ENCODE results near the gene SNRNP35. TPM values are rescaled to one million over a fixed set of nuclear protein-coding genes. Genes with fewer than 3 reads are reported as not detected.
A peak's percentile ranks its signal among the peaks of the same experiment; 100 is the strongest.

SNRNP35 gene
- total and polyA plus RNA-seq, 9 of the 15 experiments (the other 6 are each of a cell fraction or from before 2014, with no cell fraction given): 17.7 to 41.0 (median 25.5) TPM

DNA sequence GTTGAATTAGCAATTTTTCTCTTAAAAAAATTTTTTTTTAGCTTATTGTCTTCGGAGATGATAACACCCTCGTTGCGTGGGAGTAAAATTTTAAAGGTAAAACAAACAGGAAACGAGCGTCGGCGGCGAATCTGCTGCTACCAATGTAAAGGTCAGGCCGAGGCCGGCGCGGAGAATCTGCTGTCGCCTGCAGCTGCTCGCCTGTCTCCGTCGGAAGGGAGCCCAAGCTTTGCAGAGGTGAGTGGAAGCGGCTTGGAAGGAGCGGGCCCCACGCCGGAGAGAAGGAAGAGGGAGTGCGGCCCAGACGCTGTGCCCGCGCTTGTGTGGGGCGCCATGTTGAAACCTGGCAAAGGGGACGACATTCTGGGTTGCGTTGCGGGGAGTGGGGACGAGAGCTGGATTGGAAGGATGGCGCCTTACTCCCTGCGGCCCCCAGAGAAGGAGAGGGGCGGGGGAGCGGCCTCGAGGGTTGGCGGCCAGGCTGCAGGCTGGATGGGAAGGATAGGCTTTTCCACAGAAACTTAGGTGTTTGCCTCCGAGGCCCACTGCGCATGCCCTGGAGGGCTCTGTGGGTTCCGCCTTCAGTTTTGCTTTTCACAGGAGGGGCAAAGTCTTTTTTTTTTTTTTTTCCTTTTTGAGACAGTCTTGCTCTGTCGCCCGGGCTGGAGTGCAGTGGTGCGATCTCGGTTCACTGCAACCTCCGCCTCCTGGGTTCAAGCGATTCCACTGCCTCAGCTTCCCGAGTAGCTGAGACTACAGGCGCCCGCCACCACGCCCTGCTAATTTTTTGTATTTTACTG lies at the start of gene SNRNP35 (continued):
- TF ChIP-seq, protein P1, sequence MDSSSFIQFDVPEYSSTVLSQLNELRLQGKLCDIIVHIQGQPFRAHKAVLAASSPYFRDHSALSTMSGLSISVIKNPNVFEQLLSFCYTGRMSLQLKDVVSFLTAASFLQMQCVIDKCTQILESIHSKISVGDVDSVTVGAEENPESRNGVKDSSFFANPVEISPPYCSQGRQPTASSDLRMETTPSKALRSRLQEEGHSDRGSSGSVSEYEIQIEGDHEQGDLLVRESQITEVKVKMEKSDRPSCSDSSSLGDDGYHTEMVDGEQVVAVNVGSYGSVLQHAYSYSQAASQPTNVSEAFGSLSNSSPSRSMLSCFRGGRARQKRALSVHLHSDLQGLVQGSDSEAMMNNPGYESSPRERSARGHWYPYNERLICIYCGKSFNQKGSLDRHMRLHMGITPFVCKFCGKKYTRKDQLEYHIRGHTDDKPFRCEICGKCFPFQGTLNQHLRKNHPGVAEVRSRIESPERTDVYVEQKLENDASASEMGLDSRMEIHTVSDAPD (CRISPR knock-in tag; IDR thresholded peaks at IDR 0.05): no peak
- TF ChIP-seq SRF (CRISPR knock-in tag; IDR thresholded peaks at IDR 0.05) (no peak), NR1H2 (CRISPR knock-in tag; IDR thresholded peaks at IDR 0.05) (no peak), ZFPM2 (CRISPR knock-in tag; IDR thresholded peaks at IDR 0.05) (no peak), HMG20B (CRISPR knock-in tag; IDR thresholded peaks at IDR 0.05) (no peak), ESRRA (IDR thresholded peaks at IDR 0.05; ENCODE audit: borderline replicate concordance, low read depth) (peak; percentile 32; the same call in 1 of the 2 replicates), NBN (IDR thresholded peaks at IDR 0.05; ENCODE audit: low read depth) (peak; percentile 43), BRD4 (IDR thresholded peaks at IDR 0.05) (peak; percentile 88), GABPA (tag; conservative IDR thresholded peaks at IDR 0.05; ENCODE audit: low read depth) (peak; percentile 85), ZNF766 (CRISPR knock-in tag; conservative IDR thresholded peaks at IDR 0.05) (peak; percentile 86), ZBTB8A (IDR thresholded peaks at IDR 0.05; ENCODE audit: partially characterized antibody) (no peak), HDAC2 (IDR thresholded peaks at IDR 0.05) (peak; percentile 71), ZNF217 (CRISPR knock-in tag; IDR thresholded peaks at IDR 0.05) (no peak), ZNF668 (CRISPR knock-in tag; IDR thresholded peaks at IDR 0.05) (no peak), RFX5 (IDR thresholded peaks at IDR 0.05; ENCODE audit: low read depth, low read length) (no peak), ZNF77 (CRISPR knock-in tag; IDR thresholded peaks at IDR 0.05) (no peak), BACH1 (tag; IDR thresholded peaks at IDR 0.05) (no peak), ELF1 (tag; IDR thresholded peaks at IDR 0.05) (peak; percentile 83)
- TF ChIP-seq, protein P2, sequence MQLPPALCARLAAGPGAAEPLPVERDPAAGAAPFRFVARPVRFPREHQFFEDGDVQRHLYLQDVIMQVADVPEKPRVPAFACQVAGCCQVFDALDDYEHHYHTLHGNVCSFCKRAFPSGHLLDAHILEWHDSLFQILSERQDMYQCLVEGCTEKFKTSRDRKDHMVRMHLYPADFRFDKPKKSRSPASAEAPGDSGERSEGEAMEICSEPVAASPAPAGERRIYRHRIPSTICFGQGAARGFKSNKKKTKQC (CRISPR knock-in tag; IDR thresholded peaks at IDR 0.05): peak; percentile 90
- TF ChIP-seq, protein P3, sequence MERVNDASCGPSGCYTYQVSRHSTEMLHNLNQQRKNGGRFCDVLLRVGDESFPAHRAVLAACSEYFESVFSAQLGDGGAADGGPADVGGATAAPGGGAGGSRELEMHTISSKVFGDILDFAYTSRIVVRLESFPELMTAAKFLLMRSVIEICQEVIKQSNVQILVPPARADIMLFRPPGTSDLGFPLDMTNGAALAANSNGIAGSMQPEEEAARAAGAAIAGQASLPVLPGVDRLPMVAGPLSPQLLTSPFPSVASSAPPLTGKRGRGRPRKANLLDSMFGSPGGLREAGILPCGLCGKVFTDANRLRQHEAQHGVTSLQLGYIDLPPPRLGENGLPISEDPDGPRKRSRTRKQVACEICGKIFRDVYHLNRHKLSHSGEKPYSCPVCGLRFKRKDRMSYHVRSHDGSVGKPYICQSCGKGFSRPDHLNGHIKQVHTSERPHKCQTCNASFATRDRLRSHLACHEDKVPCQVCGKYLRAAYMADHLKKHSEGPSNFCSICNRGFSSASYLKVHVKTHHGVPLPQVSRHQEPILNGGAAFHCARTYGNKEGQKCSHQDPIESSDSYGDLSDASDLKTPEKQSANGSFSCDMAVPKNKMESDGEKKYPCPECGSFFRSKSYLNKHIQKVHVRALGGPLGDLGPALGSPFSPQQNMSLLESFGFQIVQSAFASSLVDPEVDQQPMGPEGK (CRISPR knock-in tag; IDR thresholded peaks at IDR 0.05; ENCODE audit: borderline replicate concordance): no peak
- TF ChIP-seq, protein P4, sequence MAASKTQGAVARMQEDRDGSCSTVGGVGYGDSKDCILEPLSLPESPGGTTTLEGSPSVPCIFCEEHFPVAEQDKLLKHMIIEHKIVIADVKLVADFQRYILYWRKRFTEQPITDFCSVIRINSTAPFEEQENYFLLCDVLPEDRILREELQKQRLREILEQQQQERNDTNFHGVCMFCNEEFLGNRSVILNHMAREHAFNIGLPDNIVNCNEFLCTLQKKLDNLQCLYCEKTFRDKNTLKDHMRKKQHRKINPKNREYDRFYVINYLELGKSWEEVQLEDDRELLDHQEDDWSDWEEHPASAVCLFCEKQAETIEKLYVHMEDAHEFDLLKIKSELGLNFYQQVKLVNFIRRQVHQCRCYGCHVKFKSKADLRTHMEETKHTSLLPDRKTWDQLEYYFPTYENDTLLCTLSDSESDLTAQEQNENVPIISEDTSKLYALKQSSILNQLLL (CRISPR knock-in tag; IDR thresholded peaks at IDR 0.05; ENCODE audit: borderline replicate concordance): no peak
- TF ChIP-seq, protein P5, sequence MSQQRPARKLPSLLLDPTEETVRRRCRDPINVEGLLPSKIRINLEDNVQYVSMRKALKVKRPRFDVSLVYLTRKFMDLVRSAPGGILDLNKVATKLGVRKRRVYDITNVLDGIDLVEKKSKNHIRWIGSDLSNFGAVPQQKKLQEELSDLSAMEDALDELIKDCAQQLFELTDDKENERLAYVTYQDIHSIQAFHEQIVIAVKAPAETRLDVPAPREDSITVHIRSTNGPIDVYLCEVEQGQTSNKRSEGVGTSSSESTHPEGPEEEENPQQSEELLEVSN (IDR thresholded peaks at IDR 0.05; ENCODE audit: borderline replicate concordance in 1 of 2, extremely low read depth in 1 of 2, insufficient read depth in 1 of 2, insufficient read length in 1 of 2, low read depth in 1 of 2, low read length in 1 of 2, poor library complexity in 1 of 2, severe bottlenecking in 1 of 2): peak; percentile 76 to 77

All from K562 (cell line).